A549 treated with dexamethasone at 1 μM for 4 hours (cell line): Measurements from ENCODE around the gene CELF4. TPM values are rescaled to one million over a fixed set of nuclear protein-coding genes. Genes with fewer than 3 reads are reported as not detected.

Experiments
- total RNA-seq: library from RNA; stranded (reverse); fragments of 200-300 nt; extraction: Qiagen RNA extraction; gene quantifications from 5 replicates; pipeline ENCODE4 v1.2.3, GENCODE V29; 2022

CELF4 gene
- total RNA-seq = 0.07 TPM in 1 of 5 replicates, not detected in the others

GRCh38 chr18:37565101-37565976, at the start of gene CELF4:
CELF4 (minus strand) TSS chr18:37565798.

